Posterior vena cava (tissue), 2 donors: ENCODE data around the gene WDR55. TPM values are rescaled to one million over a fixed set of nuclear protein-coding genes. Genes with fewer than 3 reads are reported as not detected.
A peak's percentile ranks its signal among the peaks of the same experiment; 100 is the strongest.
"Not testable (repeated sequence)": the region's sequence is repeated elsewhere in the genome, so short reads cannot be mapped to it uniquely, and the experiment has no call there.

ENCODE experiments used
- DNase-seq: peaks from one replicate; pipeline ENCODE4 v3.0.0-alpha.2; 2020; ENCODE audit warnings: low spot score
- intact Hi-C, 2 donors: fragments of 100-400 bp; cut with DNase I; formaldehyde crosslinking; loops; one replicate each; pipeline versions ENCODE4 v1.14.1 to v1.14.2; 2022 to 2023
- microRNA-seq, 2 donors: library from miRNA; unstranded; fragments of <30 nt; microRNA quantifications; one replicate each; pipeline ENCODE4 v1.2.0, GENCODE V29; 2020 to 2021; ENCODE audit warnings: borderline microRNAs expressed in 2 of 2
- total RNA-seq, 2 donors: library from RNA; stranded (reverse); fragmentation: NEBNext Ultra II Directional; extraction: Animal tissue kit (Norgen Biotek cat#: 25700); gene quantifications; one replicate each; pipeline ENCODE4 v1.2.1, GENCODE V29; 2021
- donor health status: DM: yes; HTN: yes; CAD: no.
- donor health status: DM: yes; HTN: yes; CAD: no.

WDR55 gene
- total RNA-seq, 2 donors from 2014 or later = 13.0 to 14.9 TPM

- intact Hi-C loops = no loop called here
- DNase-seq = no peak
Measured at GRCh38 chr5:140694276-140694675, 29.6 kb downstream of the WDR55 start.

GRCh38 chr5:140696891-140697492 is 32.3 kb downstream of the WDR55 start:
- intact Hi-C loops = no loop called here
- no peak for DNase-seq

DNA sequence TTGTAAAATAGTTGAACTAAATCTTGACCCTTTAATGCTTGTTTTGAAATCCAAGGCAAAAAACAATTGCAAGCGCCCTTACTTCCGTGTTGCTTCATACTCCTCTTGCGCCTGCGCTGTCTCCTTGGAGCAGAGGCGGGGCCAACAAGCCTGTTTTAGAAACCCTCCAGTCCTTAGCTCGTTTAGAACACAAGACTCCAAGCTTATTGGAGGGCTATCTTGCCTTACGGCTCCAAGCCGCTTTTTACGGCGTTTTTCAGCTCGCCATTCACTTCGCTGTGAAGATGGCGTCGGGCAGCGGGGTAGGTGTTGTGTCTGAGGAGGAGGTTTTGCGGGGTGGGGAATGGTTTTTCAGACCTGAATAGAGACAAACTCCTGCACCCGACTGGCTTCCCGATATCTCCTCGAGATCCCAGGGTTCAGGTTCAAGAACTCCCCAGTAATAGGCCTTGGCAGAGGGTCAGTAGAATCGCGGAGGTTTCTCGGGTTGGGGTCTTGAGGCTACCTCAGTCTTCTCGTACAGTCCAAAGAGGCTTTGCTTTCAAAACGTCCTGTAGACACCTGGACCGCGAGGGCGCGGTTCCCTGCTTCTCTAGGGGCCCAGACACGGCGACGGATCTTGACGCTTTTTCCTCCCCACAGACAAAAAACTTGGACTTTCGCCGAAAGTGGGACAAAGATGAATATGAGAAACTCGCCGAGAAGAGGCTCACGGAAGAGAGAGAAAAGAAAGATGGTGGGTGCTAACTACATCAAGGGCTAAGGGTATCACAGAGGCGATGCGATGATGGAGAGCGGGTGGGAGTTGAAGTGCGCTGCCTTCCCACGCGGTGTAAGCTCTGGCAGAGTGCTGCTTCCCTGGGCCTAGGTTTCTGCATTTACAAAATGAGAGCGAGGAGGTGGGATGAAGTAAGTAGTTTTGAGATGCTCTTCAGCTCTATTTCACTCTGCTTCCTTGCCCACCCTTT is 35.8 kb downstream of the WDR55 start, which contains the start of gene ZMAT2:
Gene ZMAT2, plus strand, starts transcription at position 271 of the 968 bp plus-strand sequence. Its CDS starts 14 bp downstream, at position 285.
- DNase-seq = peak; percentile 98
- intact Hi-C loops = no loop called here

DNA sequence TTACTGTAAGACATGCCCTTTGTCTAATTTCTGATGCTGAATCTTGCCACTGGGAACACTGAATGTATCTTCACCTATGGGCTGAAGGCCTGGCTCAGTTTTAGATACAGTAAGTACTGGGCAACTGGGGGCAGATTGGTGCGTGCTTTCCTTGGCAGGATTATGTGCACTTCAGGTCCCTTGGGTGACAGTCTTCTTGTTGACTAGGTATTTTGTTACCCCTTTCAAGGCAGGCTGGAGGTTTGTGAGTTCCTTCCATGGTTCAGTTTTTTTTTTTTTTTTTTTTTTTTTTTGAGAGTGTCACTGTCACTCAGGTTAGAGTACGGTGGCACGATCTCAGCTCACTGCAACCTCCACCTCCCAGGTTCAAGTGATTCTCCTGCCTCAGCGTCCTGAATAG is 43.1 kb downstream of the WDR55 start:
- DNase-seq = no peak
- intact Hi-C loops = no loop called here

DNA sequence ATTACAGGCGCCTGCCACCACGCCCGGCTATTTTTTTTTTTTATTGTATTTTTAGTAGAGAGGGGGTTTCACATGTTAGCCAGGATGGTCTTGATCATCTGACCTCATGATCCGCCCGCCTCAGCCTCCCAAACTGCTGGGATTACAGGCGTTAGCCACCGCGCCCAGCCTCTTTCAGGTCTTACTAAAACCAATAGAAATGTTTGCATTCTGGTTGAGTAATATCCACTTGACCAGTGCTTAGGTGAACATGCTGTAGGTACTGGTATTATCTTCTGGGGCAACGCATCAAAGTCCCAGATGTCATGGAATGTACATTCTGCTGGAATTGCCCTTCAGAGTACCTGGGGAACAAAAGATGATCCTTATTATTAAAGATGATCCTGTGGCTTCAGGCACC is 44.1 kb downstream of the WDR55 start:
- intact Hi-C loops, DNase-seq: not testable (repeated sequence)

DNA sequence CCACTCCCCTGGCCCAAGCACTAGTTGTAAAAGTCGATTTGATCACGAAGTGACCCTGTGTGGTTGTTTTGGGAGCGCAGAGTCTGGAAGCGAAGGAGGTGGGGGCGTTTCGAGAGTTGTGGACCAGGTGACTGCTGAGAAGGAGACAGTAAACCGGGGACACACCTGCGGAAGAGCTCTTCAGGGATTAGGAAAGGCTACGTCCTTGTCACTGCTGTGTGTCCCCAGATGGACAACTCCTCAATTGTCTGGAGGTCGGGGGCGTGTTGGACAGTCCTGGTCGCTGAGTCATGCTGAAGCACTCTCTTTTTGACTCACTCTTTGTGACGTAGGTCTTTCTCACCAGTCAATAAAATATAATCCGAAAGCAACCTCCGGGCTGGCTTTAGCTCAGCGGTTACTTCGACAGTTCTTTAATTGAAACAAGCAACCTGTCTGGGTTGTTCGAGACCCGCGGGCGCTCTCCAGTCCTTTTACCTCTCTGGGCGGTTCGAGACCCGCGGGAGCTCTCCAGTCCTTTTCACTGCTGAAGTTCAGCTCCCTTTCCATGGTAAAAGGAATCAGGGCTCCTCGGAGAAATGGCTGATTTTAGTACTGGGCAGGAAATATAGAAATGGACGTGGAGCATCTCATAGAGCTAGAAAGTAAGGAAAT is 46.3 kb downstream of the WDR55 start:
- DNase-seq = peak; percentile 96
- intact Hi-C loops = no loop called here

GRCh38 chr5:140711794-140712193 is 47.1 kb downstream of the WDR55 start:
- intact Hi-C loops = no loop called here

DNA sequence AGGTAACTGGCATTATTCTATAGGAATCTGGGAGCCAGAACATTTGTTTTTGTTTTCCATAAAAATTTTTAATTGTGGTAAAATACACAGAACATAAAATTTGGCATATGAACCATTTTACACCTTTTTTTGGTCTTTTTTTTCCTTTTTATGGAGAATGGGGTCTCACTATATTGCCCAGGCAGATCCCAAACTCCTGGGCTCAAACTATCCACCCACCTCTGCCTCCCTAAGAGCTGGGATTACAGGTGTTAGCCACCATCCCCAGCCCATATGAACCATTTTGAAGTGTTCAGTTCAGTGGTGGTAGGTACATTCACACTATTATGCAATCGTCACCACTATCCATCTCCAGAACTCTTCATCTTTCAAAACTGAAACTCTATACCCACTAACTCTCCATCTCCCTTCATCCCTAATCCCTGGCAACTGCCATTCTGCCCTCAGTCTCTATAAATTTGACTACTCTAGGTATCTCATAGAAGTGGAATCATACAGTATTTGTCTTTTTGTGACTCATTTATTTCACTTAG is 48.9 kb downstream of the WDR55 start:
- intact Hi-C loops = no loop called here
- no peak for DNase-seq

More at GRCh38 chr5:140711794-140712193, 47.1 kb downstream of the WDR55 start:
- no peak for DNase-seq

- DNase-seq, intact Hi-C loops: not testable (repeated sequence)
Measured at GRCh38 chr5:140716238-140716637, 51.5 kb downstream of the WDR55 start.

- intact Hi-C loops = no loop called here
- no peak for DNase-seq
Measured at GRCh38 chr5:140718266-140718592, 53.5 kb downstream of the WDR55 start.

GRCh38 chr5:140720738-140721137 is 56.0 kb downstream of the WDR55 start:
- DNase-seq, intact Hi-C loops: not testable (repeated sequence)

GRCh38 chr5:140721395-140721794 is 56.7 kb downstream of the WDR55 start:
- intact Hi-C loops, DNase-seq: not testable (repeated sequence)

Small RNA genes lying within 50 kb of the gene (microRNA-seq; reads per million reads assigned to microRNA genes)
- 0 reads per million in 2 donors for gene MIR3655

Other genes starting within 250 kb of the WDR55 start
- 10 to 100 TPM in 1 of 2 donors, 1 to 10 TPM in 1; 8.5 to 11.0 TPM for gene EIF4EBP3, start 117.2 kb upstream of the WDR55 start, total RNA-seq
- 10 to 100 TPM; 27.9 to 28.0 TPM for gene SRA1, start 107.4 kb upstream of the WDR55 start, total RNA-seq
- 10 to 100 TPM; 12.5 to 19.7 TPM for gene APBB3, start 100.3 kb upstream of the WDR55 start, total RNA-seq
- gene SLC35A4, start 100.1 kb upstream of the WDR55 start, total RNA-seq = 10 to 100 TPM; 43.9 to 55.0 TPM
- gene CD14, start 31.7 kb upstream of the WDR55 start, total RNA-seq = 10 to 100 TPM; 64.6 to 68.8 TPM
- 10 to 100 TPM in 1 of 2 donors, 1 to 10 TPM in 1; 6.6 to 11.2 TPM for gene TMCO6, start 25.5 kb upstream of the WDR55 start, total RNA-seq
- 10 to 100 TPM; 37.4 to 45.9 TPM for gene NDUFA2, start 17.3 kb upstream of the WDR55 start, total RNA-seq
- 10 to 100 TPM; 63.1 to 70.3 TPM for gene IK, start 17.1 kb upstream of the WDR55 start, total RNA-seq
- under 1 TPM; 0.52 to 0.56 TPM for gene DND1, start 8.7 kb downstream of the WDR55 start, total RNA-seq
- gene HARS1, start 26.5 kb downstream of the WDR55 start, total RNA-seq = 10 to 100 TPM; 38.0 to 48.2 TPM
- 10 to 100 TPM; 16.8 to 19.2 TPM for gene HARS2, start 26.6 kb downstream of the WDR55 start, total RNA-seq
- 10 to 100 TPM; 31.8 to 34.9 TPM for gene ZMAT2, start 35.5 kb downstream of the WDR55 start, total RNA-seq
- gene PCDHA1, start 121.2 kb downstream of the WDR55 start, total RNA-seq = not detected
- under 1 TPM in 1 of 2 donors, not detected in 1; 0.14 TPM for gene PCDHA2, start 129.9 kb downstream of the WDR55 start, total RNA-seq
- gene PCDHA3, start 136.2 kb downstream of the WDR55 start, total RNA-seq = under 1 TPM; 0.19 to 0.23 TPM
- under 1 TPM; 0.32 to 0.48 TPM for gene PCDHA4, start 142.2 kb downstream of the WDR55 start, total RNA-seq
- gene PCDHA5, start 156.7 kb downstream of the WDR55 start, total RNA-seq = under 1 TPM; 0.14 TPM
- under 1 TPM; 0.14 to 0.23 TPM for gene PCDHA6, start 163.1 kb downstream of the WDR55 start, total RNA-seq
- gene PCDHA7, start 169.4 kb downstream of the WDR55 start, total RNA-seq = under 1 TPM in 1 of 2 donors, not detected in 1; 0.19 TPM
- gene PCDHA8, start 176.3 kb downstream of the WDR55 start, total RNA-seq = not detected
- gene PCDHA9, start 183.5 kb downstream of the WDR55 start, total RNA-seq = under 1 TPM; 0.14 TPM
- under 1 TPM; 0.52 to 0.60 TPM for gene PCDHA10, start 191.0 kb downstream of the WDR55 start, total RNA-seq
- gene PCDHA11, start 204.1 kb downstream of the WDR55 start, total RNA-seq = under 1 TPM; 0.14 TPM
- under 1 TPM in 1 of 2 donors, not detected in 1; 0.24 TPM for gene PCDHA12, start 210.4 kb downstream of the WDR55 start, total RNA-seq
- under 1 TPM in 1 of 2 donors, not detected in 1; 0.05 TPM for gene PCDHA13, start 217.2 kb downstream of the WDR55 start, total RNA-seq